Esophagus squamous epithelium (tissue), 5 donors: ENCODE data around the gene GUCY2F. TPM values are rescaled to one million over a fixed set of nuclear protein-coding genes. Genes with fewer than 3 reads are reported as not detected.

Source experiments
- DNase-seq: peaks from one replicate; lab custom pipeline; 2025; lab: John Stamatoyannopoulos, UW
- H3K27ac ChIP-seq, 4 donors: fragments of 200-600 bp; sonication (generic); one replicate each; pipeline ENCODE4 v1.5.1; 2016 to 2019; ENCODE audit warnings: mild to moderate bottlenecking in 1 of 4
- H3K27me3 ChIP-seq, 4 donors: fragments of 200-600 bp; sonication (generic); 1 replicate in 3 of 4; 2 replicates in 1 of 4; pipeline versions ENCODE4 v1.5.1 to v1.6.0; 2017 to 2021; ENCODE audit warnings: antibody characterized with exemption in 1 of 4
- H3K36me3 ChIP-seq, 3 donors: fragments of 200-600 bp; sonication (generic); one replicate each; pipeline ENCODE4 v1.5.1; 2016 to 2019
- H3K4me1 ChIP-seq, 3 donors: fragments of 200-600 bp; sonication (generic); one replicate each; pipeline ENCODE4 v1.5.1; 2017 to 2019
- H3K4me3 ChIP-seq, 4 donors: fragments of 200-600 bp; sonication (generic); 1 replicate in 3 of 4; 2 replicates in 1 of 4; pipeline ENCODE4 v1.5.1; 2016 to 2019; ENCODE audit warnings: mild to moderate bottlenecking in 2 of 4, moderate library complexity in 1 of 4
- H3K9me3 ChIP-seq, 3 donors: fragments of 200-600 bp; sonication (generic); one replicate each; pipeline ENCODE4 v1.5.1; 2016 to 2019
- POLR2A ChIP-seq, 4 donors: fragments of 450-650 bp; IDR thresholded peaks; one replicate each; pipeline ENCODE4 v1.6.1; 2017; ENCODE audit warnings: antibody characterized with exemption in 4 of 4, mild to moderate bottlenecking in 4 of 4, moderate library complexity in 3 of 4
- WGBS, 2 donors: methylation state at CpG; one replicate each; pipeline ENCODE4 v1.1.5; 2018; 5-methylcytosine and 5-hydroxymethylcytosine counted together
- intact Hi-C: fragments of 100-400 bp; cut with DNase I; formaldehyde crosslinking; loops from one replicate; pipeline ENCODE4 v1.15.0; 2022
- total RNA-seq, 4 donors: library from RNA; depleted of rRNA; stranded (reverse); fragments of >200 nt; gene quantifications; one replicate each; pipeline ENCODE4 v1.1.0, GENCODE V29; 2016
- TF ChIP-seq, protein P1 (sequence below), 6 experiments: fragments of 450-650 bp in 4 of 6; fragments of 200-600 bp in 2 of 6; sonication (generic) in 2 of 6; IDR thresholded peaks; one replicate each; pipeline ENCODE4 v1.5.1; 2016 to 2019; ENCODE audit warnings: antibody characterized with exemption in 6 of 6, mild to moderate bottlenecking in 4 of 6, moderate library complexity in 4 of 6
- donor health status: DM: yes; HTN: yes; CAD: no.

GUCY2F gene
- total RNA-seq, 4 donors from 2014 or later, result not detected

DNA sequence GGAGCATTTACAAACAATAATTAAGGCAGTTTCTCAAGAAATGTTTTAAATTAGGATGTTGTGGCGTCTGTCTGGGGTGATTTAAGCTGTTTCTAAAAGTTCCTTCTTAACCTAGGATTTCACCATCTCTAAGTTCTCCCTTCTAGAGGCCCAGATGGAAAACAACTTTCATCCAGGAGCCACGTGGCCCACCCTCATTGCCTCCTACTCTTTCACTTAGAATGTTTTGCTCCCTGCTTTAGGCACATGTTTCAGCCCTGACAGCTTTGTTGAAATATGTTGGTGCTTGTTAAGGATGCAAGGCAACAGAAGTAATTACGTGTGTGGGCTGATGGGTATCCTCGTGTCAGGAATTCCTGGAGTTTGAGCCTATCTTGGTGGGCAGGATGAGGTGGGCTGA, 131.3 kb downstream of the GUCY2F start:
- no peaks in the 10 kb centered on the region for H3K36me3 ChIP-seq

DNA sequence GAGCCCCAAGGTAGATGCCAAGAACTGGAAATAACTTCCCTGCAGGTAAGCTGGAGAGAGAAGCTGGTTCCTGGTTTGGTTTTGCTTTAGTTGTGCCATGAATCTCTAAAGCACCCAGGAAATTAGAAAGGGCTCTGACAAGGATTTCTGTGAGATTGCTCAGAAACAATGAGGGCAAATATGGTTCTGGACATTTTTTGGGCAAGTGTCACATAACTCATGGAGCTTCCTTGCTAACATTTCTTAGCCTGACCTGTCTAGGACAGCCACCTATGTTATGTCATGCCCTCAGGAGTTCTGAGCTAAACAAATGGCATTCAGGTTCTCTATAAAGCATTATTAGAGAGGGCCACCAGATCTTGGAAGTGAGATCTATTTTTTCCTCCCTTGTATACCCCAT, 131.8 kb downstream of the GUCY2F start:
- no peak for DNase-seq
- Histone ChIP-seq H3K27me3 (no peaks in the 10 kb centered on the region), H3K4me1 (no peaks in the 10 kb centered on the region), H3K9me3 (no peaks in the 10 kb centered on the region), H3K27ac (no peak overlapping the region), H3K36me3 (no peaks in the 10 kb centered on the region), H3K4me3 (no peak overlapping the region)
- TF ChIP-seq POLR2A (IDR thresholded peaks at IDR 0.05), result no peak
- TF ChIP-seq, protein P1, sequence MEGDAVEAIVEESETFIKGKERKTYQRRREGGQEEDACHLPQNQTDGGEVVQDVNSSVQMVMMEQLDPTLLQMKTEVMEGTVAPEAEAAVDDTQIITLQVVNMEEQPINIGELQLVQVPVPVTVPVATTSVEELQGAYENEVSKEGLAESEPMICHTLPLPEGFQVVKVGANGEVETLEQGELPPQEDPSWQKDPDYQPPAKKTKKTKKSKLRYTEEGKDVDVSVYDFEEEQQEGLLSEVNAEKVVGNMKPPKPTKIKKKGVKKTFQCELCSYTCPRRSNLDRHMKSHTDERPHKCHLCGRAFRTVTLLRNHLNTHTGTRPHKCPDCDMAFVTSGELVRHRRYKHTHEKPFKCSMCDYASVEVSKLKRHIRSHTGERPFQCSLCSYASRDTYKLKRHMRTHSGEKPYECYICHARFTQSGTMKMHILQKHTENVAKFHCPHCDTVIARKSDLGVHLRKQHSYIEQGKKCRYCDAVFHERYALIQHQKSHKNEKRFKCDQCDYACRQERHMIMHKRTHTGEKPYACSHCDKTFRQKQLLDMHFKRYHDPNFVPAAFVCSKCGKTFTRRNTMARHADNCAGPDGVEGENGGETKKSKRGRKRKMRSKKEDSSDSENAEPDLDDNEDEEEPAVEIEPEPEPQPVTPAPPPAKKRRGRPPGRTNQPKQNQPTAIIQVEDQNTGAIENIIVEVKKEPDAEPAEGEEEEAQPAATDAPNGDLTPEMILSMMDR (IDR thresholded peaks at IDR 0.05), result no peak
- intact Hi-C loops, result no loop called here

More for the DNA sequence above, 131.3 kb downstream of the GUCY2F start:
- intact Hi-C loops, result no loop called here
- no peak for DNase-seq
- H3K27me3 ChIP-seq, result no peaks in the 10 kb centered on the region
- 52 to 61% methylated on average over 3 to 4 of the region's 4 CpGs for WGBS, 2 donors
- H3K4me1 ChIP-seq, result no peaks in the 10 kb centered on the region
- H3K27ac ChIP-seq, result no peak overlapping the region
- H3K9me3 ChIP-seq, result no peaks in the 10 kb centered on the region
- TF ChIP-seq, protein P1 (IDR thresholded peaks at IDR 0.05), result no peak
- no peak for TF ChIP-seq POLR2A (IDR thresholded peaks at IDR 0.05)
- H3K4me3 ChIP-seq, result no peak overlapping the region

DNA sequence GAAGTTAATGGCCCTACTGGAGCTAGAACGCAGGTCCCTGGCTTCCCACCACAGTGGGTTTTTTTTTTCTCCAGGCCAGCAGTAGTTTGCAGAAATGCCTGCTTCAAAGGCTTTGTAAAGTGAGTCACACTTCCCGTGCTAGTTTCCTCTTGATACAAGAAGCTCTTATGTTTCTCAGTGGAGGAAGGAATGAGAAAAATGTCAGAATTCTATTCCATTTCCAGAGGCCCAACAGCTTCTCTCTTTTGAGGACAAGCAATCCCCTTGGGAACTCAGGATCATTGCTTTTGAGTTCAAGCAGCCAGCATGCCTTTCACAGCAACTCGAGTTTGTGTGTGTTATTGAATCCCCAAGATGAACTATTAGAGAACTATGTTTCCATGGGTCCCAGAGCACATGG, 134.3 kb downstream of the GUCY2F start:
- no peak for DNase-seq
- H3K4me3 ChIP-seq, result no peak overlapping the region
- intact Hi-C loops, result no loop called here
- no peak for TF ChIP-seq POLR2A (IDR thresholded peaks at IDR 0.05)
- TF ChIP-seq, protein P1 (IDR thresholded peaks at IDR 0.05), result no peak
- H3K27ac ChIP-seq, result no peak overlapping the region
- H3K9me3 ChIP-seq, result no peaks in the 10 kb centered on the region
- no peaks in the 10 kb centered on the region for H3K27me3 ChIP-seq
- H3K4me1 ChIP-seq, result no peaks in the 10 kb centered on the region
- WGBS, 2 donors, result 17 to 40% methylated on average over 1 to 3 of the region's 3 CpGs
- H3K36me3 ChIP-seq, result no peaks in the 10 kb centered on the region

DNA sequence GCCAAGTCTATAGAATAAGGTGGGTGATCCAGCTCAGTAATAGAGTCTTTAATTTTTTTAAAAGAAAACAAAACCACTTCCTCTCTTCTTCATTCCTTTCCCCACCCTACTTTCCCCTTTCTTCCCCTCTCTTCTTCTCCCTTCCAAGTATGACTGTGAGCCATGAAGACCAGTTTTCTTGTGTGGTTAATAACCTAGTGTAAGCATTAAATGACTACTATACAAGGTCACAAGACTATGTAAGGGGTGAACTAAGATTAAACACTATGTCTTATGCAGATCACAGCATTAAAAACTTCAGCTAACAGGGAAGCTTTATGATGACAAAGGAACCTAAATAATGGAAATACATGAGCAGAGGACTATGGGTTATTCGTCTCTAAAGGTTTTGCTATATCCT, 135.4 kb downstream of the GUCY2F start:
- 47 to 83% methylated on average over 1 of the region's 1 CpG for WGBS, 2 donors
- TF ChIP-seq, protein P1 (IDR thresholded peaks at IDR 0.05), result no peak
- TF ChIP-seq POLR2A (IDR thresholded peaks at IDR 0.05), result no peak
- no peak for DNase-seq
- H3K27ac ChIP-seq, result no peak overlapping the region
- no peak overlapping the region for H3K4me3 ChIP-seq
- intact Hi-C loops, result no loop called here
- H3K4me1 ChIP-seq, result no peaks in the 10 kb centered on the region
- no peaks in the 10 kb centered on the region for H3K36me3 ChIP-seq
- H3K9me3 ChIP-seq, result no peaks in the 10 kb centered on the region
- no peaks in the 10 kb centered on the region for H3K27me3 ChIP-seq

DNA sequence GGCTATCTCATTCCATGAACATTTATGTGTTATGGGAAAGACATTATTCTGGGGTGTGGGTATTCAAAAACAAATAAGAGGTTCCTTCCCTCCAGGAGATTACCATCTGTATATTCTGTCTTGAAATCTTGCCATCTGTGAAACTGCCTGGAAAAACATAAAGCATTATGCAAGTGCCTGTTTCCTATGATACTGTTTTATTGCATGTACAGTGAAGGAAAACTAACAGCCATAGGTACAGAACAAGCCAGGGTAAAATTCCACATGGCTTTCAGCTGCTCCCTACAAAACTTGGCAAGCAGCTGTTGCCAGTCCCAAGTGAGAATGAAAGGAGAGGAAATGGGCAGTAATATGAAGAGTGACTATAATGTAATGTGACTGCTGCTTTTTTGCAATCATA, 136.0 kb downstream of the GUCY2F start:
- intact Hi-C loops, result no loop called here

More for the DNA sequence above, 136.0 kb downstream of the GUCY2F start:
- Histone ChIP-seq H3K4me1 (no peaks in the 10 kb centered on the region), H3K36me3 (no peaks in the 10 kb centered on the region), H3K27ac (no peak overlapping the region), H3K27me3 (no peaks in the 10 kb centered on the region), H3K9me3 (no peaks in the 10 kb centered on the region), H3K4me3 (no peak overlapping the region)
- TF ChIP-seq, protein P1 (IDR thresholded peaks at IDR 0.05), result no peak
- no peak for TF ChIP-seq POLR2A (IDR thresholded peaks at IDR 0.05)
- no peak for DNase-seq
